Neural cell (in vitro differentiated cells): ENCODE data around the gene WDR4. TPM values are rescaled to one million over a fixed set of nuclear protein-coding genes. Genes with fewer than 3 reads are reported as not detected.

Experiments
- H2AFZ ChIP-seq: fragments of 200-600, 300-800 bp; sonication (generic), shearing (Covaris generic); 2 replicates; pipeline ENCODE4 v1.6.0; 2014; ENCODE audit warnings: low read depth, mild to moderate bottlenecking, antibody characterized with exemption, low read length, moderate library complexity
- H3F3A ChIP-seq: fragments of 200-600 bp; shearing (Covaris generic); 2 replicates; pipeline ENCODE4 v1.6.1; 2016; ENCODE audit warnings: mild to moderate bottlenecking, moderate library complexity, mixed read lengths, antibody characterized with exemption, low read length; ENCODE audit not compliant: insufficient read depth, poor library complexity, severe bottlenecking
- H3K27ac ChIP-seq: fragments of 200-600, 300-800 bp; sonication (generic), shearing (Covaris generic); 2 replicates; pipeline ENCODE4 v1.5.1; 2014; ENCODE audit warnings: mild to moderate bottlenecking, low read length, moderate library complexity
- H3K27me3 ChIP-seq: fragments of 300-800, 200-600 bp; sonication (generic), shearing (Covaris generic); 2 replicates; pipeline ENCODE4 v1.6.0; 2014; ENCODE audit warnings: mild to moderate bottlenecking, low read depth, low read length, moderate library complexity; ENCODE audit not compliant: insufficient read depth
- H3K36me3 ChIP-seq: fragments of 300-800, 200-600 bp; sonication (generic), shearing (Covaris generic); 2 replicates; pipeline ENCODE4 v1.5.1; 2014; ENCODE audit warnings: mild to moderate bottlenecking, antibody characterized with exemption, low read length, moderate library complexity; ENCODE audit not compliant: insufficient read depth
- H3K4me2 ChIP-seq: fragments of 300-800, 200-600 bp; sonication (generic), shearing (Covaris generic); 2 replicates; pipeline ENCODE4 v1.6.0; 2014; ENCODE audit warnings: mild to moderate bottlenecking, low read length
- H3K4me3 ChIP-seq: fragments of 300-800, 200-600 bp; sonication (generic), shearing (Covaris generic); 2 replicates; pipeline ENCODE4 v1.5.1; 2014; ENCODE audit warnings: mild to moderate bottlenecking, low read length, moderate library complexity
- H3K79me2 ChIP-seq: fragments of 200-600 bp; shearing (Covaris generic); replicated peaks from 2 replicates; pipeline ENCODE4 v1.6.0; 2014; ENCODE audit warnings: mild to moderate bottlenecking, low read length, moderate library complexity; ENCODE audit not compliant: insufficient read depth
- H3K9ac ChIP-seq: fragments of 300-800, 200-600 bp; sonication (generic), shearing (Covaris generic); 2 replicates; pipeline ENCODE4 v1.6.1; 2016; ENCODE audit warnings: mild to moderate bottlenecking, low read length, mixed read lengths
- H3K9me2 ChIP-seq: fragments of 200-600 bp; shearing (Covaris generic); 2 replicates; pipeline ENCODE4 v1.6.1; 2016; ENCODE audit warnings: mild to moderate bottlenecking, low read length, mixed read lengths; ENCODE audit not compliant: insufficient read depth
- H3K9me3 ChIP-seq: fragments of 200-600, 300-800 bp; sonication (generic), shearing (Covaris generic); 2 replicates; pipeline ENCODE4 v1.6.1; 2016; ENCODE audit warnings: mild to moderate bottlenecking, mixed run types, low read length, moderate library complexity, mixed read lengths
- H4K20me1 ChIP-seq: fragments of 200-600 bp; shearing (Covaris generic); 2 replicates; pipeline ENCODE4 v1.6.1; 2016; ENCODE audit warnings: mild to moderate bottlenecking, mixed run types; ENCODE audit not compliant: insufficient read depth
- EP300 ChIP-seq: fragments of 450-650 bp; conservative IDR thresholded peaks from 2 replicates; pipeline ENCODE4 v1.6.1; 2014; ENCODE audit warnings: antibody characterized with exemption, mild to moderate bottlenecking, moderate library complexity; ENCODE audit not compliant: poor library complexity, severe bottlenecking
- EZH2 ChIP-seq: fragments of 200-600, 300-800 bp; shearing (Covaris generic), sonication (generic); IDR thresholded peaks from 2 replicates; pipeline ENCODE4 v1.6.1; 2014; ENCODE audit warnings: antibody characterized with exemption, low read length, borderline replicate concordance, mild to moderate bottlenecking; ENCODE audit not compliant: insufficient read depth, poor library complexity, severe bottlenecking
- MXI1 ChIP-seq: fragments of 450-650 bp; conservative IDR thresholded peaks from 2 replicates; pipeline ENCODE4 v1.6.1; 2014; ENCODE audit warnings: antibody characterized with exemption, mild to moderate bottlenecking; ENCODE audit not compliant: poor library complexity, severe bottlenecking
- POLR2AphosphoS5 ChIP-seq: IDR thresholded peaks from 2 replicates; pipeline ENCODE4 v1.6.1; 2012
- RAD21 ChIP-seq: fragments of 450-650 bp; conservative IDR thresholded peaks from 2 replicates; pipeline ENCODE4 v1.6.1; 2014; ENCODE audit warnings: antibody characterized with exemption, mild to moderate bottlenecking, moderate library complexity
- SMC3 ChIP-seq: fragments of 450-650 bp; conservative IDR thresholded peaks from 2 replicates; pipeline ENCODE4 v1.6.1; 2014; ENCODE audit warnings: antibody characterized with exemption, mild to moderate bottlenecking, moderate library complexity; ENCODE audit not compliant: poor library complexity
- TAF1 ChIP-seq: IDR thresholded peaks from 2 replicates; pipeline ENCODE4 v1.6.1; 2012; ENCODE audit warnings: low read depth
- polyA plus RNA-seq: library from polyadenylated mRNA; depleted of rRNA; stranded (reverse); fragments of >200 nt; gene quantifications from 2 replicates; pipeline ENCODE4 v1.2.3, GENCODE V29; 2014
- TF ChIP-seq, protein P1 (sequence below): IDR thresholded peaks from 2 replicates; pipeline ENCODE4 v1.6.1; 2012; ENCODE audit warnings: borderline replicate concordance
- TF ChIP-seq, protein P2 (sequence below): fragments of 450-650 bp; IDR thresholded peaks from 2 replicates; pipeline ENCODE4 v1.5.1; 2014; ENCODE audit warnings: antibody characterized with exemption, mild to moderate bottlenecking, moderate library complexity; ENCODE audit not compliant: poor library complexity, severe bottlenecking

The WDR4 gene
- polyA plus RNA-seq, 1 donor from 2014 or later = 9.2 TPM

DNA sequence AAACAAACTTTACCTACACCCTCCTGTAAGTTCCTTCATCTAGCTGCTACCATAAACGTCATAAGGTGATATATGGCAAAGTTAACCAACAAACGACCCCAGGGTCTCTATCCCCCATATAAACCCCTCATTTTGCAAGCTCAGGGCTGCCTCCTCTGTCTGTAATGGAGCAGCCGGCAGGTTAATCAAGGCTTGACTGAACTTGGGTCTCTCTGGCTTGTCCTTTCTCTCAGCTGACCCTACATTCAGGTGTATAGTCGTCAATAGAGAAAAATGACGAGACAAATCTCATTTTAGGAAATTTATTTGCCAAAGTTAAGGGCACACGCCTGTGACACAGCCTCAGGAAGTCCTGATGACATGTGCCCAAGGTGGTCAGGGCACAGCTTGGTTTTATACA is 67.4 kb downstream of the WDR4 start:
- Histone ChIP-seq H3K9me2 (no peaks in the 10 kb centered on the region), H3K36me3 (no peaks in the 10 kb centered on the region), H3K9me3 (peaks cover 4% of the 10 kb centered on the region), H3K4me2 (no peak overlapping the region), H3K27ac (no peak overlapping the region), H3K79me2 (no peaks in the 10 kb centered on the region), H3F3A (no peaks in the 10 kb centered on the region), H3K9ac (no peak overlapping the region), H4K20me1 (no peaks in the 10 kb centered on the region), H3K27me3 (no peaks in the 10 kb centered on the region), H3K4me3 (no peak overlapping the region), H2AFZ (no peak overlapping the region)
- TF ChIP-seq POLR2AphosphoS5 (no peak), RAD21 (no peak), TAF1 (no peak), SMC3 (no peak), EP300 (no peak), EZH2 (no peak), MXI1 (no peak)
- TF ChIP-seq, protein P1, sequence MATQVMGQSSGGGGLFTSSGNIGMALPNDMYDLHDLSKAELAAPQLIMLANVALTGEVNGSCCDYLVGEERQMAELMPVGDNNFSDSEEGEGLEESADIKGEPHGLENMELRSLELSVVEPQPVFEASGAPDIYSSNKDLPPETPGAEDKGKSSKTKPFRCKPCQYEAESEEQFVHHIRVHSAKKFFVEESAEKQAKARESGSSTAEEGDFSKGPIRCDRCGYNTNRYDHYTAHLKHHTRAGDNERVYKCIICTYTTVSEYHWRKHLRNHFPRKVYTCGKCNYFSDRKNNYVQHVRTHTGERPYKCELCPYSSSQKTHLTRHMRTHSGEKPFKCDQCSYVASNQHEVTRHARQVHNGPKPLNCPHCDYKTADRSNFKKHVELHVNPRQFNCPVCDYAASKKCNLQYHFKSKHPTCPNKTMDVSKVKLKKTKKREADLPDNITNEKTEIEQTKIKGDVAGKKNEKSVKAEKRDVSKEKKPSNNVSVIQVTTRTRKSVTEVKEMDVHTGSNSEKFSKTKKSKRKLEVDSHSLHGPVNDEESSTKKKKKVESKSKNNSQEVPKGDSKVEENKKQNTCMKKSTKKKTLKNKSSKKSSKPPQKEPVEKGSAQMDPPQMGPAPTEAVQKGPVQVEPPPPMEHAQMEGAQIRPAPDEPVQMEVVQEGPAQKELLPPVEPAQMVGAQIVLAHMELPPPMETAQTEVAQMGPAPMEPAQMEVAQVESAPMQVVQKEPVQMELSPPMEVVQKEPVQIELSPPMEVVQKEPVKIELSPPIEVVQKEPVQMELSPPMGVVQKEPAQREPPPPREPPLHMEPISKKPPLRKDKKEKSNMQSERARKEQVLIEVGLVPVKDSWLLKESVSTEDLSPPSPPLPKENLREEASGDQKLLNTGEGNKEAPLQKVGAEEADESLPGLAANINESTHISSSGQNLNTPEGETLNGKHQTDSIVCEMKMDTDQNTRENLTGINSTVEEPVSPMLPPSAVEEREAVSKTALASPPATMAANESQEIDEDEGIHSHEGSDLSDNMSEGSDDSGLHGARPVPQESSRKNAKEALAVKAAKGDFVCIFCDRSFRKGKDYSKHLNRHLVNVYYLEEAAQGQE = no peak
- TF ChIP-seq, protein P2, sequence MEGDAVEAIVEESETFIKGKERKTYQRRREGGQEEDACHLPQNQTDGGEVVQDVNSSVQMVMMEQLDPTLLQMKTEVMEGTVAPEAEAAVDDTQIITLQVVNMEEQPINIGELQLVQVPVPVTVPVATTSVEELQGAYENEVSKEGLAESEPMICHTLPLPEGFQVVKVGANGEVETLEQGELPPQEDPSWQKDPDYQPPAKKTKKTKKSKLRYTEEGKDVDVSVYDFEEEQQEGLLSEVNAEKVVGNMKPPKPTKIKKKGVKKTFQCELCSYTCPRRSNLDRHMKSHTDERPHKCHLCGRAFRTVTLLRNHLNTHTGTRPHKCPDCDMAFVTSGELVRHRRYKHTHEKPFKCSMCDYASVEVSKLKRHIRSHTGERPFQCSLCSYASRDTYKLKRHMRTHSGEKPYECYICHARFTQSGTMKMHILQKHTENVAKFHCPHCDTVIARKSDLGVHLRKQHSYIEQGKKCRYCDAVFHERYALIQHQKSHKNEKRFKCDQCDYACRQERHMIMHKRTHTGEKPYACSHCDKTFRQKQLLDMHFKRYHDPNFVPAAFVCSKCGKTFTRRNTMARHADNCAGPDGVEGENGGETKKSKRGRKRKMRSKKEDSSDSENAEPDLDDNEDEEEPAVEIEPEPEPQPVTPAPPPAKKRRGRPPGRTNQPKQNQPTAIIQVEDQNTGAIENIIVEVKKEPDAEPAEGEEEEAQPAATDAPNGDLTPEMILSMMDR = no peak

DNA sequence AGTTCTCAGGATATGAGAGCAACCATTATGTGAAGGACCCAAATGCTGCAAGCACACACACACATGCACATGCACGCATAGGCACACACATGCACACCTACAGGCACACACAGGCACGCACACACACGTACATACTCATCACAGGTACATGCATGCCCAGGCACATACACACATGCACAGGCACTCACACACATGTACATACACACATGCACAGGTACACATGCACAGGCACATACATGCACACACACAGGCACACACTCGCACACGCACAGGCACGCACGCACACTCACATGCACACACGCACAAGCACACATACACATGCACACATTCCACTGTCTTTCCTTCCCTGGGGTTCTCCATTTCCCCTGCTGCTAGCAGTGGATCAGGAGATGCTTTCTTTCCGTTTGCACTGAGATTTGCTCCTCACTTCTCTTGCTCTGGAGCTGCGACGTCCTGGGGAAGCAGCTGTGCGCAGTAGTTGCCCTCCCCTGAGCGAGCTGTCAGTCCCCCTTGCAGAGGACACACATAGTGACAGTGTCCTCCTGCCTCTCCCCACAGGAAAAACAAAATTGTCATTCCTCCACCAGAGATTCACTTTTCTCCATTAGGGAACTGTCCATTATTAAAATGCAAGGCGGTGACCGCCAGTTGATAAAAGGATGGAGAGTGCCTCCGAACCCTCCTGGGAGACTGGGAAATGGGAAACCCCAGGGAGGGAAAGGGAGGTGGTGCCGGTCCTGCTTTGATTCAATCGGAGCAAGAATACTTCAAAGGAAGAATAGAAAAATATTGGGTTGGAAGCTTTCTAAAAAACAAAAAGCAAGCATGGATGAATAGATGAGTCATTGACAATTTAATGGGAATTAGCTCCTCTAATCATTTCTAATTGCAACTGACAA is 69.5 kb downstream of the WDR4 start:
- Histone ChIP-seq H3K9ac (no peak overlapping the region), H3K9me3 (peaks cover 4% of the 10 kb centered on the region), H3K36me3 (no peaks in the 10 kb centered on the region), H3K27me3 (no peaks in the 10 kb centered on the region), H3K79me2 (no peaks in the 10 kb centered on the region), H3K4me3 (no peak overlapping the region), H2AFZ (no peak overlapping the region), H3K9me2 (no peaks in the 10 kb centered on the region), H3K4me2 (no peak overlapping the region), H4K20me1 (no peaks in the 10 kb centered on the region), H3K27ac (no peak overlapping the region), H3F3A (no peaks in the 10 kb centered on the region)
- TF ChIP-seq POLR2AphosphoS5 (no peak), EZH2 (no peak), TAF1 (no peak), SMC3 (no peak), EP300 (no peak), MXI1 (no peak), RAD21 (no peak)
- TF ChIP-seq, protein P1 = no peak
- TF ChIP-seq, protein P2 = no peak
